GM23338 (cell line): ENCODE results near the gene GPR179. TPM values are rescaled to one million over a fixed set of nuclear protein-coding genes. Genes with fewer than 3 reads are reported as not detected.

Source experiments
- ATAC-seq: fragments of 200-7000 bp; cut with Tn5 transposase; 3 replicates; pipeline ENCODE4 v1.9.1; 2020
- DNase-seq: peaks from one replicate; pipeline ENCODE4 v3.0.0-alpha.2; 2015; ENCODE audit warnings: low spot score
- H2AFZ ChIP-seq: fragments of 200-600 bp; sonication (generic); 2 replicates; pipeline ENCODE4 v1.8.0; 2016; ENCODE audit warnings: antibody characterized with exemption, mild to moderate bottlenecking, moderate library complexity
- H3F3A ChIP-seq: fragments of 200-600 bp; sonication (generic); replicated peaks from 2 replicates; pipeline ENCODE4 v1.8.0; 2017; ENCODE audit warnings: antibody characterized with exemption, mixed run types, low read depth
- H3K27ac ChIP-seq: fragments of 200-600 bp; sonication (generic); 2 replicates; pipeline ENCODE4 v1.6.1; 2016; ENCODE audit warnings: low read depth
- H3K27me3 ChIP-seq: fragments of 200-600 bp; sonication (generic); 2 replicates; pipeline ENCODE4 v1.8.0; 2016; ENCODE audit warnings: mild to moderate bottlenecking, mixed run types, moderate library complexity; ENCODE audit not compliant: insufficient read depth
- H3K36me3 ChIP-seq: fragments of 200-600 bp; sonication (generic); 2 replicates; pipeline ENCODE4 v1.8.0; 2016; ENCODE audit warnings: mild to moderate bottlenecking; ENCODE audit not compliant: insufficient read depth
- H3K4me1 ChIP-seq: fragments of 200-600 bp; sonication (generic); 2 replicates; pipeline ENCODE4 v1.8.0; 2016; ENCODE audit warnings: mild to moderate bottlenecking, moderate library complexity; ENCODE audit not compliant: insufficient read depth
- H3K4me2 ChIP-seq: fragments of 200-600 bp; sonication (generic); 2 replicates; pipeline ENCODE4 v1.7.1; 2017; ENCODE audit warnings: mixed run types
- H3K4me3 ChIP-seq: fragments of 200-600 bp; sonication (generic); 2 replicates; pipeline ENCODE4 v1.6.1; 2016; ENCODE audit warnings: mixed run types
- H3K79me2 ChIP-seq: fragments of 200-600 bp; sonication (generic); replicated peaks from 2 replicates; pipeline ENCODE4 v1.8.0; 2017; ENCODE audit warnings: mild to moderate bottlenecking; ENCODE audit not compliant: insufficient read depth
- H3K9me2 ChIP-seq: fragments of 200-600 bp; sonication (generic); 2 replicates; pipeline ENCODE4 v1.8.0; 2017; ENCODE audit not compliant: insufficient read depth
- H4K20me1 ChIP-seq: fragments of 200-600 bp; sonication (generic); replicated peaks from 2 replicates; pipeline ENCODE4 v1.8.0; 2017; ENCODE audit warnings: mild to moderate bottlenecking; ENCODE audit not compliant: insufficient read depth
- H3K27ac Mint-ChIP-seq: 2 replicates; pipeline ENCODE4 v1.8.0; 2020; ENCODE audit warnings: inconsistent platforms, mild to moderate bottlenecking, moderate library complexity, mixed read lengths
- H3K27me3 Mint-ChIP-seq: 3 replicates; pipeline ENCODE4 v1.8.0; 2022; ENCODE audit warnings: low read depth, mild to moderate bottlenecking, moderate library complexity, mixed read lengths, inconsistent platforms; ENCODE audit not compliant: insufficient read depth, poor library complexity
- H3K36me3 Mint-ChIP-seq: 3 replicates; pipeline ENCODE4 v1.8.0; 2021; ENCODE audit warnings: low read depth, mild to moderate bottlenecking, inconsistent platforms, moderate library complexity, mixed read lengths
- H3K4me1 Mint-ChIP-seq: 3 replicates; pipeline ENCODE4 v1.8.0; 2020; ENCODE audit warnings: mild to moderate bottlenecking, inconsistent platforms, mixed read lengths
- H3K4me3 Mint-ChIP-seq: 3 replicates; pipeline ENCODE4 v1.8.0; 2021; ENCODE audit warnings: moderate library complexity, mild to moderate bottlenecking, inconsistent platforms, mixed read lengths
- H3K9me3 Mint-ChIP-seq: 3 replicates; pipeline ENCODE4 v1.8.0; 2020; ENCODE audit warnings: moderate library complexity, mild to moderate bottlenecking, inconsistent platforms, mixed read lengths
- CREB1 ChIP-seq: fragments of 250-450 bp; sonication (Bioruptor Pico); IDR thresholded peaks from 2 replicates; pipeline ENCODE4 v1.5.0; 2020; ENCODE audit warnings: low read depth, mild to moderate bottlenecking, moderate library complexity
- CTCF ChIP-seq, 2 experiments: fragments of 200-600 bp in 1 of 2; sonication (generic) in 1 of 2; conservative IDR thresholded peaks; 2 replicates each; pipeline versions ENCODE4 v1.5.1 to v1.6.1; 2016 to 2017; ENCODE audit warnings: antibody characterized with exemption in 2 of 2, low read depth in 2 of 2, mild to moderate bottlenecking in 2 of 2, moderate library complexity in 1 of 2
- ETS1 ChIP-seq: IDR thresholded peaks from 2 replicates; pipeline ENCODE4 v1.6.1; 2016; ENCODE audit warnings: antibody characterized with exemption
- EZH2 ChIP-seq: fragments of 200-600 bp; sonication (generic); IDR thresholded peaks from one replicate; pipeline ENCODE4 v1.8.0; 2017; ENCODE audit warnings: antibody characterized with exemption, mild to moderate bottlenecking, low read depth; ENCODE audit not compliant: unreplicated experiment
- EZH2phosphoT487 ChIP-seq: fragments of 200-600 bp; sonication (generic); IDR thresholded peaks from one replicate; pipeline ENCODE4 v1.8.1; 2018; ENCODE audit warnings: antibody characterized with exemption; ENCODE audit not compliant: unreplicated experiment
- JUNB ChIP-seq: IDR thresholded peaks from one replicate; pipeline ENCODE4 v1.6.1; 2016; ENCODE audit warnings: antibody characterized with exemption; ENCODE audit not compliant: unreplicated experiment
- NANOG ChIP-seq: IDR thresholded peaks from 2 replicates; pipeline ENCODE4 v1.6.1; 2016; ENCODE audit warnings: antibody characterized with exemption, borderline replicate concordance
- POLR2AphosphoS5 ChIP-seq: IDR thresholded peaks from 2 replicates; pipeline ENCODE4 v1.6.1; 2016; ENCODE audit warnings: antibody characterized with exemption, low read depth
- REST ChIP-seq: IDR thresholded peaks from one replicate; pipeline ENCODE4 v1.6.1; 2018; ENCODE audit warnings: antibody characterized with exemption; ENCODE audit not compliant: unreplicated experiment
- STAT1 ChIP-seq: IDR thresholded peaks from one replicate; pipeline ENCODE4 v1.6.1; 2016; ENCODE audit warnings: antibody characterized with exemption; ENCODE audit not compliant: unreplicated experiment
- ZNF114 ChIP-seq: fragments of 250-450 bp; sonication (Bioruptor Pico); IDR thresholded peaks from 2 replicates; pipeline ENCODE4 v1.5.0; 2020; ENCODE audit warnings: mild to moderate bottlenecking, moderate library complexity
- ZNF331 ChIP-seq: fragments of 250-450 bp; sonication (Bioruptor Pico); IDR thresholded peaks from 2 replicates; pipeline ENCODE4 v1.5.0; 2020; ENCODE audit warnings: low read depth, mild to moderate bottlenecking, moderate library complexity
- ZNF462 ChIP-seq: fragments of 250-450 bp; sonication (Bioruptor Pico); IDR thresholded peaks from 2 replicates; pipeline ENCODE4 v1.5.0; 2020; ENCODE audit warnings: mild to moderate bottlenecking, moderate library complexity
- polyA plus RNA-seq: library from polyadenylated mRNA; unstranded; fragments of >200 nt; fragmentation: Nextera tagmentation; extraction: Ambion mirVana; gene quantifications from 2 replicates; pipeline ENCODE4 v1.2.1, GENCODE V29; 2016
- total RNA-seq: library from RNA; depleted of rRNA; stranded (reverse); fragments of >200 nt; shearing (Covaris generic); gene quantifications from 2 replicates; pipeline ENCODE4 v1.2.3, GENCODE V29; 2014

The GPR179 gene
- total and polyA plus RNA-seq, 2 experiments from 2014 or later: 0.03 TPM

- Histone ChIP-seq H3K27ac (no peak overlapping the region; the same call in 1 of the 2 replicates), H3K79me2 (peaks cover 22% of the 10 kb centered on the region), H2AFZ (peak overlapping the region; percentile 1; the same call in 1 of the 2 replicates), H3F3A (peaks cover 24% of the 10 kb centered on the region; the same call in 1 of the 2 replicates), H3K4me1 (peaks cover 40% of the 10 kb centered on the region), H3K27me3 (peaks cover 5% of the 10 kb centered on the region; the same call in 1 of the 2 replicates), H3K4me2 (no peak overlapping the region), H3K9me2 (no peaks in the 10 kb centered on the region), H3K36me3 (no peaks in the 10 kb centered on the region), H3K4me3 (no peak overlapping the region), H4K20me1 (peaks cover 19% of the 10 kb centered on the region)
- no peak for ATAC-seq
- H3K27me3 Mint-ChIP-seq: peaks cover 18% of the 10 kb centered on the region
- H3K9me3 Mint-ChIP-seq: no peaks in the 10 kb centered on the region
- H3K4me1 Mint-ChIP-seq: peaks cover 36% of the 10 kb centered on the region
- no peaks in the 10 kb centered on the region; the same call in 2 of the 3 replicates for H3K36me3 Mint-ChIP-seq
- H3K27ac Mint-ChIP-seq: peak overlapping the region; percentile 51
- no peak for DNase-seq
- no peak overlapping the region; the same call in 2 of the 3 replicates for H3K4me3 Mint-ChIP-seq
- TF ChIP-seq REST (no peak), ZNF114 (CRISPR knock-in tag) (no peak), STAT1 (no peak), EZH2phosphoT487 (no peak), NANOG (no peak), ETS1 (no peak), POLR2AphosphoS5 (no peak), CREB1 (no peak), EZH2 (no peak), JUNB (no peak), CTCF (conservative IDR thresholded peaks at IDR 0.05; ENCODE audit: low read depth in 2 of 2) (no peak), ZNF462 (CRISPR knock-in tag) (no peak), ZNF331 (CRISPR knock-in tag) (no peak)
Measured at GRCh38 chr17:38350035-38350434, 6.3 kb upstream of the GPR179 start.
